ENCODE measurements around the gene ZNF665.
"Not testable (repeated sequence)": the region's sequence is repeated elsewhere in the genome, so short reads cannot be mapped to it uniquely, and the experiment has no call there.

GRCh38 chr19:53222716-53223115 lies 29.6 kb upstream of the ZNF665 start:
- TF ChIP-seq CTCF (IDR thresholded peaks at IDR 0.05; ENCODE audit: insufficient read depth, low read depth, low read length); EZH2 (IDR thresholded peaks at IDR 0.05; ENCODE audit: insufficient read depth, low read length): not testable (repeated sequence)
